Measurements from ENCODE around the gene PI4KA.
"Not testable (repeated sequence)": the region's sequence is repeated elsewhere in the genome, so short reads cannot be mapped to it uniquely, and the experiment has no call there.

GRCh38 chr22:20694256-20694655 lies 164.4 kb downstream of the PI4KA start:
- TF ChIP-seq CTCF (conservative IDR thresholded peaks at IDR 0.05); ZFX (IDR thresholded peaks at IDR 0.05): not testable (repeated sequence)

All from C4-2B (cell line).